ENCODE measurements around the gene PAPPA2. TPM values are rescaled to one million over a fixed set of nuclear protein-coding genes. Genes with fewer than 3 reads are reported as not detected.

Gene PAPPA2
- total RNA-seq, 6 donors from 2014 or later, result under 0.01 to 2.4 (median 0.45) TPM

- DNase-seq, result peak in 1 of 2 donors; percentile 42
- TF ChIP-seq CTCF (IDR thresholded peaks at IDR 0.05) (peak in 5 of 6 experiments; percentile 27 to 59 (median 53)), POLR2A (IDR thresholded peaks at IDR 0.05) (no peak)
- H3K4me3 ChIP-seq, result no peak overlapping the region
- peak in 1 of 2 donors; percentile 41 for ATAC-seq (ENCODE audit: low FRiP score in 2 of 2)
- peaks cover 0 to 4% (median 0%) of the 10 kb centered on the region in 4 donors for H3K4me1 ChIP-seq
- H3K27ac ChIP-seq, result no peak overlapping the region
- H3K27me3 ChIP-seq, result no peaks in the 10 kb centered on the region
- 56 to 59% methylated on average over 8 of the region's 8 CpGs for WGBS, 2 donors
- H3K36me3 ChIP-seq, result no peaks in the 10 kb centered on the region
- no peaks in the 10 kb centered on the region for H3K9me3 ChIP-seq
Measured at GRCh38 chr1:176691251-176692228, 228.6 kb downstream of the PAPPA2 start.

- Histone ChIP-seq H3K4me3 (no peak overlapping the region), H3K36me3 (no peaks in the 10 kb centered on the region), H3K27me3 (no peaks in the 10 kb centered on the region), H3K27ac (no peak overlapping the region), H3K4me1 (peaks cover 0 to 4% (median 0%) of the 10 kb centered on the region in 4 donors), H3K9me3 (no peaks in the 10 kb centered on the region)
- ATAC-seq (ENCODE audit: low FRiP score in 2 of 2), result no peak
- TF ChIP-seq CTCF (IDR thresholded peaks at IDR 0.05), result no peak
- no peak for TF ChIP-seq POLR2A (IDR thresholded peaks at IDR 0.05)
- TF ChIP-seq EP300 (IDR thresholded peaks at IDR 0.05), result no peak
- TF ChIP-seq POLR2AphosphoS5 (IDR thresholded peaks at IDR 0.05), result no peak
- WGBS, 2 donors, result 65 to 74% methylated on average over 2 to 4 of the region's 4 CpGs
- DNase-seq, result no peak
Measured at GRCh38 chr1:176692431-176692830, 229.5 kb downstream of the PAPPA2 start.

GRCh38 chr1:176692988-176693696 is 230.2 kb downstream of the PAPPA2 start:
- Histone ChIP-seq H3K4me1 (peaks cover 0 to 4% (median 0%) of the 10 kb centered on the region in 4 donors), H3K27ac (no peak overlapping the region), H3K27me3 (no peaks in the 10 kb centered on the region), H3K9me3 (no peaks in the 10 kb centered on the region), H3K4me3 (no peak overlapping the region), H3K36me3 (no peaks in the 10 kb centered on the region)
- DNase-seq (no peak), ATAC-seq (ENCODE audit: low FRiP score in 2 of 2) (no peak)
- 84 to 88% methylated on average over 6 of the region's 6 CpGs for WGBS, 2 donors
- TF ChIP-seq POLR2A (IDR thresholded peaks at IDR 0.05), result no peak
- TF ChIP-seq CTCF (IDR thresholded peaks at IDR 0.05), result no peak
- TF ChIP-seq POLR2AphosphoS5 (IDR thresholded peaks at IDR 0.05), result no peak
- no peak for TF ChIP-seq EP300 (IDR thresholded peaks at IDR 0.05)

GRCh38 chr1:176693697-176694329 is 230.8 kb downstream of the PAPPA2 start:
- no peaks in the 10 kb centered on the region for H3K27me3 ChIP-seq
- peaks cover 0 to 4% (median 0%) of the 10 kb centered on the region in 4 donors for H3K4me1 ChIP-seq
- 41 to 52% methylated on average over 10 to 11 of the region's 11 CpGs for WGBS, 2 donors
- H3K36me3 ChIP-seq, result no peaks in the 10 kb centered on the region
- TF ChIP-seq POLR2A (IDR thresholded peaks at IDR 0.05) (no peak), EP300 (IDR thresholded peaks at IDR 0.05) (no peak), POLR2AphosphoS5 (IDR thresholded peaks at IDR 0.05) (no peak), CTCF (IDR thresholded peaks at IDR 0.05) (no peak)
- ATAC-seq (ENCODE audit: low FRiP score in 2 of 2) (peak in 1 of 2 donors; percentile 35), DNase-seq (no peak)
- H3K27ac ChIP-seq, result peak overlapping the region in 2 of 4 donors; percentile 15 to 63
- no peak overlapping the region for H3K4me3 ChIP-seq
- no peaks in the 10 kb centered on the region for H3K9me3 ChIP-seq
